Measurements from ENCODE around the gene ZNF518B. TPM values are rescaled to one million over a fixed set of nuclear protein-coding genes. Genes with fewer than 3 reads are reported as not detected.
A peak's percentile ranks its signal among the peaks of the same experiment; 100 is the strongest.
"Not testable (repeated sequence)": the region's sequence is repeated elsewhere in the genome, so short reads cannot be mapped to it uniquely, and the experiment has no call there.

Gene ZNF518B
- total and polyA plus RNA-seq, 2 donors (not counting 3 experiments of a cell fraction or from before 2014, with no cell fraction given), result 9.5 to 28.3 TPM

DNA sequence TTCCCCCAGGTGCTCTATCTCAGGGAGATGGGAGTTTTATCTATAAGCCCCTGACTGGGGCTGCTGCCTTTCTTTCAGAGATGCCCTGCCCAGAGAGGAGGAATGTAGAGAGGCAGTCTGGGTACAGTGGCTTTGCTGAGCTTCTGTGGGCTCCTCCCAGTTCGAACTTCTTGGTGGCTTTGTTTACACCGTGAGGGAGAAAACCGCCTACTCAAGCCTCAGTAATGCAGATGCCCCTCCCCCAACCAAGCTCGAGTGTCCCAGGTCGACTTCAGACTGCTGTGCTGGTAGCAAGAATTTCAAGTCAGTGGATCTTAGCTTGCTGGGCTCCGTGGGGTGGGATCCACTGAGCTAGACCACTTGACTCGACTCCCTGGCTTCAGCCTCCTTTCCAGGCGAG lies 29.5 kb downstream of the ZNF518B start:
- H3K4me3 ChIP-seq (replicated peaks in 1 of 3; ENCODE audit: insufficient read depth in 1 of 3, low read depth in 1 of 3, low read length in 3 of 3); H3K27ac ChIP-seq (ENCODE audit: insufficient read depth, low read depth, low read length); H3K9me3 ChIP-seq (replicated peaks; ENCODE audit: control insufficient read depth, insufficient read depth, low read length); BruUV-seq (replicated peaks); POLR2A ChIA-PET; H3K36me3 ChIP-seq (ENCODE audit: control insufficient read depth in 2 of 2, extremely low read depth in 1 of 2, insufficient read depth in 2 of 2, low read length in 2 of 2); H3K9me1 ChIP-seq (replicated peaks; ENCODE audit: control insufficient read depth, extremely low read depth, insufficient read depth, low read length); CTCF ChIA-PET; FAIRE-seq; H2AFZ ChIP-seq (ENCODE audit: low read depth, low read length); H3K9ac ChIP-seq (replicated peaks; ENCODE audit: extremely low read depth, insufficient read depth, low read length); intact Hi-C loops (cut with micrococcal nuclease); dilution Hi-C loops (cut with MboI; ENCODE audit: extremely low pct_ligation_motif_present, low sequenced_read_pairs); DNase-seq (ENCODE audit: low read depth, low spot score); H4K20me1 ChIP-seq (replicated peaks; ENCODE audit: control insufficient read depth, extremely low read depth, insufficient read depth, low read length); H3K4me2 ChIP-seq (ENCODE audit: insufficient read depth, low read length); H3K27me3 ChIP-seq (ENCODE audit: control insufficient read depth in 2 of 2, insufficient read depth in 2 of 2, low read length in 2 of 2); H3K79me2 ChIP-seq (ENCODE audit: control insufficient read depth, insufficient read depth, low read length); H3K4me1 ChIP-seq (ENCODE audit: control insufficient read depth, extremely low read depth, insufficient read depth, low read length): not testable (repeated sequence)

DNA sequence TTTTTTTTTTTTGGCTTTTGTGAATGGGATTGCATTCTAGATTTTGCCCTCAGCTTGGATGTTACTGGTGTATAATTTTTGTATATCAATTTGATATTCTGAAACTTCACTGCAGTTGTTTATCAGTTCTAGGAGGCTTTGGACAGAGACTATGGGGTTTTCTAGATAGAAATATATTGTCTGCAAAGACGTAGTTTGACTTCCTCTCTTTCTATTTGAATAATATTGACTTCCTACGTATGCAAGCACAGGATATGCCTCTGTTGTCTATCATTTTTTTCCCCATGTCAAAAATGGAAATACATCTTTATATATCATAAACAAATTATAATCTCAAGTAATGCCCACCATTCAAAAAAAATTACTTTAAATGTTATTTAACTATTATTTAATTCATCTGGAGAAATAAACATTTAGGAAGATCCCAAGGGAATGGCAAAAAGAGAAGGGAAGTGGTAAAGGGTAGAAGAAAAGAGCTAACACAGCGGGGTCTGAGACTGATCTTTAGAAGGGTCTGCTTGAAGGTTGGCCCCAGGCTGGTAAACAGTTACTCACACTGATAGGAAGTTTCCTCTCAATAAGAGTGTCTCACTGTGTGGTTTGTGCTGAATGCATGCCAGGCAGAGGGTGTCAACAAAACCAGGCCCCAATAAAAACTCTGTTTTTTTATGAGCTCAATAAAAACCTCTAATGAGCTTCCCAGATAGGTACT lies 35.7 kb downstream of the ZNF518B start:
- no peaks in the 10 kb centered on the region for H3K9me1 ChIP-seq (replicated peaks; ENCODE audit: control insufficient read depth, extremely low read depth, insufficient read depth, low read length)
- H4K20me1 ChIP-seq (replicated peaks; ENCODE audit: control insufficient read depth, extremely low read depth, insufficient read depth, low read length), result no peaks in the 10 kb centered on the region
- no peak overlapping the region for H3K9ac ChIP-seq (replicated peaks; ENCODE audit: extremely low read depth, insufficient read depth, low read length)
- H3K79me2 ChIP-seq (ENCODE audit: control insufficient read depth, insufficient read depth, low read length), result no peaks in the 10 kb centered on the region
- H3K27ac ChIP-seq (ENCODE audit: insufficient read depth, low read depth, low read length), result no peak overlapping the region
- H3K4me1 ChIP-seq (ENCODE audit: control insufficient read depth, extremely low read depth, insufficient read depth, low read length), result no peaks in the 10 kb centered on the region
- ChIA-PET CTCF (interaction anchor here (0.6 to 1.0 kb wide), 3 partner anchors 17 to 264 kb away, joined by 3 to 4 read pairs (median 3); no protein-coding TSS in a partner anchor), POLR2A (no interaction called here)
- peak; percentile 17 for DNase-seq (ENCODE audit: low read depth, low spot score)
- no peak overlapping the region for H3K4me2 ChIP-seq (ENCODE audit: insufficient read depth, low read length)
- dilution Hi-C loops (cut with MboI; ENCODE audit: extremely low pct_ligation_motif_present, low sequenced_read_pairs), result no loop called here
- no peak for TF ChIP-seq POLR2AphosphoS5 (IDR thresholded peaks at IDR 0.05; ENCODE audit: insufficient read depth, low read depth, low read length)
- TF ChIP-seq, protein P1, sequence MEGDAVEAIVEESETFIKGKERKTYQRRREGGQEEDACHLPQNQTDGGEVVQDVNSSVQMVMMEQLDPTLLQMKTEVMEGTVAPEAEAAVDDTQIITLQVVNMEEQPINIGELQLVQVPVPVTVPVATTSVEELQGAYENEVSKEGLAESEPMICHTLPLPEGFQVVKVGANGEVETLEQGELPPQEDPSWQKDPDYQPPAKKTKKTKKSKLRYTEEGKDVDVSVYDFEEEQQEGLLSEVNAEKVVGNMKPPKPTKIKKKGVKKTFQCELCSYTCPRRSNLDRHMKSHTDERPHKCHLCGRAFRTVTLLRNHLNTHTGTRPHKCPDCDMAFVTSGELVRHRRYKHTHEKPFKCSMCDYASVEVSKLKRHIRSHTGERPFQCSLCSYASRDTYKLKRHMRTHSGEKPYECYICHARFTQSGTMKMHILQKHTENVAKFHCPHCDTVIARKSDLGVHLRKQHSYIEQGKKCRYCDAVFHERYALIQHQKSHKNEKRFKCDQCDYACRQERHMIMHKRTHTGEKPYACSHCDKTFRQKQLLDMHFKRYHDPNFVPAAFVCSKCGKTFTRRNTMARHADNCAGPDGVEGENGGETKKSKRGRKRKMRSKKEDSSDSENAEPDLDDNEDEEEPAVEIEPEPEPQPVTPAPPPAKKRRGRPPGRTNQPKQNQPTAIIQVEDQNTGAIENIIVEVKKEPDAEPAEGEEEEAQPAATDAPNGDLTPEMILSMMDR (IDR thresholded peaks at IDR 0.05; ENCODE audit: extremely low read depth in 1 of 2, insufficient read depth in 1 of 2, low read depth in 1 of 2, low read length in 2 of 2), result no peak
- TF ChIP-seq FOS (IDR thresholded peaks at IDR 0.05; ENCODE audit: borderline replicate concordance, insufficient read depth, low read length), result no peak
- TF ChIP-seq, protein P2, sequence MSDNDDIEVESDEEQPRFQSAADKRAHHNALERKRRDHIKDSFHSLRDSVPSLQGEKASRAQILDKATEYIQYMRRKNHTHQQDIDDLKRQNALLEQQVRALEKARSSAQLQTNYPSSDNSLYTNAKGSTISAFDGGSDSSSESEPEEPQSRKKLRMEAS (IDR thresholded peaks at IDR 0.05; ENCODE audit: insufficient read depth, insufficient read length), result no peak
- no peak for TF ChIP-seq JUN (IDR thresholded peaks at IDR 0.05; ENCODE audit: borderline replicate concordance, insufficient read depth, insufficient read length, low read depth)
- TF ChIP-seq MYC (IDR thresholded peaks at IDR 0.05; ENCODE audit: low read depth, low read length), result no peak
- no peak for TF ChIP-seq EZH2 (IDR thresholded peaks at IDR 0.05; ENCODE audit: borderline replicate concordance, low read depth, low read length, severe bottlenecking)
- no peak for TF ChIP-seq POLR2A (IDR thresholded peaks at IDR 0.05; ENCODE audit: low read depth, low read length)
- no peak for TF ChIP-seq GATA2 (IDR thresholded peaks at IDR 0.05; ENCODE audit: insufficient read depth, insufficient read length, low read depth, low read length)
- no peak overlapping the region for H3K4me3 ChIP-seq (replicated peaks in 1 of 3; ENCODE audit: insufficient read depth in 1 of 3, low read depth in 1 of 3, low read length in 3 of 3)
- no peak overlapping the region for H2AFZ ChIP-seq (ENCODE audit: low read depth, low read length)
- H3K9me3 ChIP-seq (replicated peaks; ENCODE audit: control insufficient read depth, insufficient read depth, low read length), result no peaks in the 10 kb centered on the region
- H3K36me3 ChIP-seq (ENCODE audit: control insufficient read depth in 2 of 2, extremely low read depth in 1 of 2, insufficient read depth in 2 of 2, low read length in 2 of 2), result no peaks in the 10 kb centered on the region
- H3K27me3 ChIP-seq (ENCODE audit: control insufficient read depth in 2 of 2, insufficient read depth in 2 of 2, low read length in 2 of 2), result no peaks in the 10 kb centered on the region
- BruUV-seq (replicated peaks), result no TSS peak
- no peak for FAIRE-seq
- intact Hi-C loops (cut with micrococcal nuclease), result no loop called here

Data from endothelial cell of umbilical vein (primary cell).